GM08714 (cell line): Measurements from ENCODE around the gene CEP57.
"Not testable (repeated sequence)": the region's sequence is repeated elsewhere in the genome, so short reads cannot be mapped to it uniquely, and the experiment has no call there.

ENCODE experiments used
- H3K4me3 ChIP-seq: fragments of 200-500 bp; sonication (Bioruptor generic); 2 replicates; pipeline ENCODE4 v1.5.1; 2014; ENCODE audit warnings: mild to moderate bottlenecking, low read length, inconsistent platforms
- ZNF274 ChIP-seq: IDR thresholded peaks from 2 replicates; pipeline ENCODE4 v1.6.1; 2012; ENCODE audit warnings: mild to moderate bottlenecking, low read depth, low read length

The CEP57 gene

DNA sequence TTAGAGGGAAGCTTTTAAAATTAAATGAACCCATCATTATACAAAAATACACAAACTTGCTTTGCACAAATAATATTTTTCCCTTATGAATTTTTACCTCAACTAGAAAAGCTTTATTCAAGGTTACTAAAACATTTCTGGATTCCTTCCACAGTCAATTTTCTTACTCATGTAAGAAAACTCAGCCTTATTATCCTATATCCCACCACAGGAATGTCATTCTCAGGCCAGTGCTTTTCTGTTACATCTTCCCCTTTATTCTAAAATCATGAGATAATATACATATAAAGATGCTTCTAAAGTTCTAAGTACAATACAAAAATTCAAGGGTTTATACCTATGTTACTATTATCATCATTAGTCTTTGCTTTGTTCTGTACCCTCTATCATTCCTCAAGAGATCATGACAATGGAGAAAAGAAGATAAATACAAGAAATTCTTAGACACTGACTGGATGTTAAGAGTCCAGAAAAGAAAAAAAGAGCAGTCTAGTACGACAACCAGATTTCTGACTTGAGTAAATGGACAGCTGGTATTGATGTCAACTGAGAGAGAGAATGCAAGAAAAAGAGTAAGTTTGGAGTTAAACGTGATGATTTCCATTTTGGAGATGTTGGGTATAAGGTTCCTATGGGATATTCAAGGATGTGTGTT is 73.3 kb downstream of the CEP57 start:
- TF ChIP-seq ZNF274: no peak
- no peak overlapping the region for H3K4me3 ChIP-seq

DNA sequence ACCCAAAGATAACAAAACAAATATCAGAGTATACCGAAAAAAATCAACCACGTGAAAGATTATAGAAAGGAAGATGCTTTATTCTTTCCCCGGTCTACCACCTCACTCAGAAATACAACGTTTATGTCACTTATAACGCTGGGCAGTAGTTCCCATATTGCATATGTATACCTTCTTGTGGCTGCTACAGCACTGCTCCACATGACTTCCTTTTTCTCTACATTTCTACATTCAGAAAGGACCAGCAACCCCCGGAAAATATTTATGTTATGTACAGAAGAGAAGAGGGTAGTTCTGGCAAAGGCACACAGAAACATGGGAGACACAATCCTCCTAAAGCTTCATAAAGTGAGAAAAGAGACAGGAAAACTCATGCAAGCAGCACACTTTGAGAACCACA is 76.8 kb downstream of the CEP57 start:
- H3K4me3 ChIP-seq: no peak overlapping the region
- no peak for TF ChIP-seq ZNF274

DNA sequence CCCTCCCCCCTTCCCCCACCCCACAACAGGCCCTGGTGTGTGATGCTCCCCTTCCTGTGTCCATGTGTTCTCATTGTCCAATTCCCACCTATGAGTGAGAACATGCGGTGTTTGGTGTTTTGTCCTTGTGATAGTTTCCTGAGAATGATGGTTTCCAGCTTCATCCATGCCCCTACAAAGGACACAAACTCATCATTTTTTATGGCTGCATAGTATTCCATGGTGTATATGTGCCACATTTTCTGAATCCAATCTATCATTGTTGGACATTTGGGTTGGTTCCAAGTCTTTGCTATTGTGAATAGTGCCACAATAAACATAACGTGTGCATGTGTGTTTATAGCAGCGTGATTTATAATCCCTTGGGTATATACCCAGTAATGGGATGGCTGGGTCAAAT is 80.6 kb downstream of the CEP57 start:
- H3K4me3 ChIP-seq: not testable (repeated sequence)

DNA sequence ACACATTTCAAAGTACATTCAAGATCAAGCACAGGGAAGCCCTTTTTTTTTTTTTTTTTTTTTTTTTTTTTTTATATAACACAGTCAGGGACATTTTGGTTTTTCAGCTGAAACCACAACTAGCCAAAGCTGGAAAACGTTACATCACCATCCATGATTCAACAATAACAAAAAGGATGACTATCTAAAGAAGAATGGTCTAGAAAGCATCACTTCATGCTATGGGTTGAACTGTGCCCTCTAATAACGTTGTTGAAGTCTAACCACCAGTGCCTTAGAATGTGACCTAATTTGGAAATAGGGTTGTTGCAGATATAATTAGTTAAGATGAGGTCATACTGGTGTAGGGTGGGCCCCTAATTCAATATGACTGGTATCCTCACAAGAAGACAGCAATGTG is 87.0 kb downstream of the CEP57 start:
- no peak overlapping the region for H3K4me3 ChIP-seq
- no peak for TF ChIP-seq ZNF274
